GM11168 (cell line): ENCODE measurements around the gene CLOCK.

Source experiments
- in situ Hi-C: fragments of 300-500 bp; cut with MboI; formaldehyde crosslinking; loops from one replicate; pipeline ENCODE4 v1.12.0; 2022; ENCODE audit warnings: low sequenced_read_pairs; ENCODE audit not compliant: unreplicated experiment

Gene CLOCK

DNA sequence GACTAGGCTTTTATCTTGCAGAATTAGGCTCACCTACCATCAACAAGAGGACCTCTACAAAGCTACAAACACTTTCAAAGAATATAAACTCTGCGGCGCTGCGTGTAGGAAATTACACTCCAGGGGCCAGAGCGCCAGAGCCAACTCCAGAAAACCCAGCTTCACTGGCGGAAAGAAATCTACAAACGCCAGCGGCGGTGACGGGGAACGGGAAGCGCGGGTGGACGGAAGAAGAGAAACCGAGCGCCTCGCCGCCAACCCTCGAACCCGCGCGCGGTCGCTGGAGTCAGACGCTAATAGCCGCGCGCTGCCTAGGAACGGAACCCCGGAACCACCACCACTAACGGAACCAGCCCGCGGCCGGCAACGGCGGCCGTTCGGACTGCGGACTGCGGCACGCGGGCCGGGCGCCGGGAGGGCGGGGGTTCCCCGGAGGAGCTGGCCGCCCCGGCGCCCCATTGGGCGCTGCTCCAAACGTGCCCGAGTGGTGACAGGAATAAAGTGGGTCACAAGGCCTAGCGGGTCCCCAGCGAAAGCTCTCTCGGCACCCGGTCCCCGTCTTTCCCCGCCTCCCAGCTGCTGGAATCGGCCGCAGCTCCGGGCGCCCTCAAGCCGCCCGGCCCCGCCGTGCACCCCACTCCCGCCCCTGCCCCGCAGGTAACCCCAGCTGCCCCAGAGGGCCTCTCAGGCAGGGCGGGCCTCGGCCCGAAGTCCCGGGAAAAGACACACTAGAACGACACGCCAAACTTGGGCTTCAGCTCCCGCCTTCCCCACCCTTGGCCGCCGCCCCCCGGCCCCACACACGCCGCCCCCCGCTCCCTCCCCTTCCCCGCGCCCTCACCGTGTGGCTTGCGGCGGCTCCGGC, 836 bp downstream of the CLOCK start:
- in situ Hi-C loops, result no loop called here

DNA sequence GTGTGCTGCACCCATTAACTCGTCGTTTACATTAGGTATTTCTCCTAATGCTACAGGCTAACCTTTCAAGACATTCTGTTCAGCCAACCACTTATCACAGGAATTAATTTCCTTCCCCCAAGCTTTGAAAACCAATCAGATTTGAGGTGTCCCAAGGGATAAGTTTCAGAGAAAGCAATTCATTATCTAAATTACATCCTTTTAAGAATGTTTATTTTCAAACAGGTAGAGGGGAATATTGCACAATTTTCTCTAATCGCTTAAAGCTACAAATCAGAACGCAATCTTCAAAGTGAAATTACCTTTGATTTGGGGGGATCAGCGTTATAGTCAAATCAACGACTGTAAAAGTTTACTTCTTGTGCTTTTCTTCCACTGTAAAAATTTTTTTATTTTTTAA, 1.6 kb downstream of the CLOCK start:
- in situ Hi-C loops, result no loop called here

DNA sequence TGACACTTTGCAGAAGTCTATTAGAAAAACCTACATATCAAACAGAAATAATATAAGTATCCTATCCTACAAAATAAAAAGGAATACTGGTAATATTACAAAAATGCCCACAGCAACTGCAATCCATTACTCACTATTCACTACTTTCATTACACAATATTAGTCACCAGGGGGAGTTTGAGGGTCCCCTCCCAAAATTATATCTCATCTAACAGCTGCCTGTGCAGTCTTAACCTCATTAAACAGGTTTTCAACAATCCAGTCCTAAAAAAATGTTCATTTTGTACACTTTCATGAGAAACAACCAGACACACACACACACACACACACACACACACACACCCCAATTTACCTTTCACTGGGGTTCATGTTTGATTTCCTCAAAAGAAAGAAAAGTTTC, 2.9 kb downstream of the CLOCK start:
- in situ Hi-C loops, result no loop called here

DNA sequence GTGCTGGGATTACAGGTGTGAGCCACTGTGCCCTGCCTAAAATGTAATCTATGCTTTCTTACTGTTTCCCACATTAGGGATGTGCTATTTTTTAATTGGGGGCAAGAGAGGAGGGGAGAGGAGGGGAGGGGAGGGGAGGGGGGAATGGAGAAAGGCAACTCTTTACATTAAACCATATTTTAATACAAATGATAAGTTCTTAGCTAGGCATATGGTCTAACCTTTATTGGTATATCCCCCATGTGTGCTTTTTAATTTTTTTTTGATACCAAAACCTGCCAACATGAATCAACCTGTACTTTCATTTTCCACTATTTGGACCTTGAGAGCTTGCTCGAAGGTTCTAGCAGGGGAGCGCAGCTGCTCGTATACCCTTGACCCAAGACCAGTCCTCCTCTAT, 6.4 kb downstream of the CLOCK start:
- in situ Hi-C loops, result no loop called here

DNA sequence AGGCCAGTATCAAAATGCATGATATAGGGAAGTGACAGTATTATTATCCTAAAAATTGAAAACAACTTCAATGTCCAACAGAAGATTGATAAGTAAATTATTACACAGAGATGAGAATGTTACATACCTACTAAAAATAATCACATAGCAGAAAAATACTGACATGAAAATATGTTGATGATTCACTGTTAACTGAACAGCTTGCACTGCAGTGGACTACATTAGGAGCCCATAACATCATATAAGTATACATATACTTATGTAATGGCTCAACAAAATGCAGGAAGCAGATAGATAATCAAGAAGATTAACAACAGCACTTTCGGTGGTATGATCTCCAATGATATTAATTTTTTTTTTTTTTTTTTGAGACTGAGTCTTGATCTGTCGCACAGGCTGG, 7.1 kb downstream of the CLOCK start:
- in situ Hi-C loops, result no loop called here

DNA sequence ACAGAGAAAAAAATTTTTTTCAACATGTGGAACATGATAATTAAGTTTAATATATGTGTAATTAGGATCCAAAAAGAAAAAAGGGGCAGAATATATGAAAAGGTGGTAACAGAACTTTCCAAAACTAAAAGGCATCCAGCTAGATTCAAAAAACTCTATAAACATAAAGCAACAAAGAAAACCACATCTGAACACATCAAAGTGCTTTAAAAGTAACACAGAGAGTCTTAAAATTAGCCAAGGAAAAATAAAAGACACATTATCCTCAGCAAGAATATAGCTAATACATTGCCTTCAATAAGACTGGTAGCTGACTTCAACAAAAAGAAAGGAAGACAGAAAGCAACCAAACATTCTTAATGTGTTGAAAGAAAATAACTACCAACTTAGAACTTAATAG, 8.2 kb downstream of the CLOCK start:
- in situ Hi-C loops, result no loop called here

DNA sequence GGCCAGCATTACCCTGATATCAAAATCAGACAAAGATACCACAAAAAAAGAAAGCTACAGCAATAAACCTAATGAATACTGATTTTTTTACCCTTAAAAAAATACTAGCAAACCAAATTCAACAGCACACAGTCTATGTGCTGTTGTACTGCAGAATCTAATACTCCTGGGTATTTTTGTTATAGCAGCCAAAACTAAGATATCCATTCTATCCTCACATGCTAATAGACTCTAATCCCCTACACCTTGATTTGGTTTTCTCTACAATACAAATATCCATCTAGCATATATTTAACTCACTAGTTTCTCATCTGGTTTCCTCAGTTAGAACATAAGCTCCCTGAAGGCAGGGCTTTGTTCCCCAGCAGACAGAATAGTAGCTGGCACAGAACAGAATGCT, 12.4 kb downstream of the CLOCK start:
- in situ Hi-C loops, result no loop called here

DNA sequence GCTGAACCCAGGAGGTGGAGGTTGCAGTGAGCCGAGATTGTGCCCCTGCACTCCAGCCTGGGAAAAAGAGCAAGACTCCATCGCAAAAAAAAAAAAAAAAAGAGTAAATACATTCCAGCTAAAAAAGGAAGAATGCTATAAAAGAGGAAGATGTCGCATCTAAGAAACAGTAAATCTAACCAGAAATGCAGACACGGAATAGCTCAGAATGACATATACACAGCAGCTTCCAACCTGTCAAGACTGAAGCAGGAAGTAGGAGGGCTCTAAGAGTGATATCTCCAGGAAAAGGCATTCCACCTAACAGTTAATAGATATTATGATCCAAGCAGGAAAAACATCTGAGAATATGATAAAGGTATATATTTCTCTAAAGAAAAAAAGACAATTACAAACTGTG, 16.0 kb downstream of the CLOCK start:
- in situ Hi-C loops, result no loop called here

DNA sequence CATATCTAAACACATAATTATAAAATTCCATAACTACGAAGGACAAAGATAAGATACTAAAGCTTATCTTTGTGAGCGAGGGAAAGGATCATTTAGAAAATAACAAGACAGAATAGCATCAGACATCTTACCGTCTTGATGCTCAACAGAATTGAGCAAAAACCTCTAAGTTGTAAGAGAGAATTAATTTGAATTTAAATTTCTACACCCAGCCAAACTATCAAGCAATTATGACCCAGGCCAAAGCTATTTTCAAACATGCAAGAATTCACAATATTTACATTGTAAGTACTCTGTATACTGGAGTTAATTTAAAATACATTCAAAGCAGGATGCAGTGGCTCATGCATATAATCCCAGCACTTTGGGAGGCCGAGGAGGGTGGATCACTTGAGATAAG, 16.5 kb downstream of the CLOCK start:
- in situ Hi-C loops, result no loop called here

DNA sequence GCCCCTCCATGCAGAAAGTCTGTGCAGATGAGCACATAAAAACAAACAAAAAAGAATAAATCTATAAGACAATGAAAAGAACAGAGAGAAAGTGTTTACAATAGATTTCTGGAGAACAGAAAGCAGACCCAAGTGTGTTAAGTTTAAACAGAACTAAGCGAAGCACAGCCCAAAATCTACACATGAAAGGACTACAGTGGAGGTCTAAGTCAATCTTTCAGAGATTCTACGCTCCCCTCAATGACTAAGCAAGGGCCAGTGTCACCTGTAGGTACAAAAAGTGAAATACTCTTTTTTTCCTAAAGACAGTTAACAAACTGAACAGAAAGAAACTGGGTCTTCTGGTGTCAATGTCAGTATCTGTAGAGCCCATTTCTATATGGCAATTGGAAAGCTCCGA, 18.2 kb downstream of the CLOCK start:
- in situ Hi-C loops, result no loop called here

DNA sequence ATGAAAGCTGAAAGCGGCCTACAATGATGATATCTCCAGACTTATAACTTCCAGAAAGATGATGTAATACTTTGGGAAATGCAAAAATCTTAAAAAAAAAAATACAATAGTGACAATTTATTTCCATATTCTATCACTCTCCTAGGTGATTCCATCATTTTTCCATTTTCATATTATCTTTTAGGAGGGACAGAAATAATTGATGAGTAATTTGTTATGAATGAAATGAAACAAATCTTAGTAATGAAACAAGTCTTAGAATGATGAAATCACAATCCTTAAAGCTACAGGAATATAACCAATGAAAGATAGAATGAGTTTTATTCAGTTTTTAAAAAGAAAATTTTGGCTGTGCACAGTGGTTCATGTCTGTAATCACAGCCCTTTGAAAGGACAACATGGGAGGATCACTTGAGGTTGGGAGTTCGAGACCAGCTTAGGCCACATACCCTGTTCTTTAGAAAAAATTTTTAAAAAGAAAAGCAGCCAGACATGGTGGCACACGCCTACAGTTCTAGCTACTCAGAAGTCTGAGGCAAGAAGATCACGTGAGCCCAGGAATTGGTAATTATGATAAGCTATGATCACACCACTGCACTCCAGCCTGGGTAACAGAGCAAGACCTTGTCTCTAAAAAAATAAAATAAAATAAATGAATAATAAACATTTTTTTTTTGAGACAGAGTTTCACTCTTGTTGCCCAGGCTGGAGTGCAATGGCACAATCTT, 21.7 kb downstream of the CLOCK start:
- in situ Hi-C loops, result no loop called here

DNA sequence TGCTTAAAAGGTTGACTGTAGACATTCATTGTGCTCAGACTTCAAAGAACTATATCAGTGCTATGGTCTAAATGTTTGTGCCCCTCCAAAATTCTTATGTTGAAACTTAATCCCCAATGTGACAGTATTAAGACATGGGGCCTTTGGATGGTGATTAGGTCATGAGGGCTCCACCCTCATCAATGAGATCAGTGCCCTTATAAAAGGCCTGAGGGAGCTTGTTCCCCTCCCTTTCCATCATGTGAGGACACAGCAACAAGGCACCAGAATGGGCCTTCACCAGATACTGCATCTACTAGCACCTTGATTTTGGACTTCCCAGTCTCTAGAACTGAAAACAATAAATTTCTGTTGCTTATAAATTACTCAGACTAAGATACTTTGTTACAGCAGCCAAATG, 28.3 kb downstream of the CLOCK start:
- in situ Hi-C loops, result no loop called here

DNA sequence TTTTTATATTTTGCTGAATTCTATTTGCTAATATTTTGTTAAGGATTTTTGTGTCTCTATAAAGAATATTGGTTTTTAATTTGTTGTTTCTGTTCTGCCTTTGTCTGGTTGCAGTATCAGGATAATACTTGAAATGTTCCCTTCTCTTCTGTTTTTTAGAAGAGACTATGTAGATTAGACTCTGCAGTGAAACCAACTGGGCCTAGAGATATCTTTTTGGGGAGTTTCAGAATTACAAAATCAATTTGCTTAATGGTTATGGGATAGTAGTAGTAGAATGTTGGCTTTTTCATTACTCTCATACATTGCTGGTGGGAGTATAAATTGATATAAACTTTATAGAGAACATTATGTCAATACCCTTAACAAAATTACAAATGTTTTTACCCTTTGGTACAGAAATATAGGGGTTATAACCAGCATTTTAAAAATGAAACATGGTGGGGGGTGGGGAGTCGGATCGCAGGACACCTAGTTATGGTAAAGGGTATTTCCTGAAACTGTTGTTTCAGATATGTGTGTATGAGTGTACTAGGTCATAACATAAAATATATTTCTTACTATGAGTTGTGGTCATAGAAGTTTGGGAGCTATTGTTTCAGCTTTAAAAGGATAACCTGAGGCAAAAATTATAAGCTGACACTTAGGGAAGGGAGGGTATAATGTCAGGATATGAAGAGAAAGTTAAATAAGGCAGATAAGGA, 29.0 kb downstream of the CLOCK start:
- in situ Hi-C loops, result no loop called here

DNA sequence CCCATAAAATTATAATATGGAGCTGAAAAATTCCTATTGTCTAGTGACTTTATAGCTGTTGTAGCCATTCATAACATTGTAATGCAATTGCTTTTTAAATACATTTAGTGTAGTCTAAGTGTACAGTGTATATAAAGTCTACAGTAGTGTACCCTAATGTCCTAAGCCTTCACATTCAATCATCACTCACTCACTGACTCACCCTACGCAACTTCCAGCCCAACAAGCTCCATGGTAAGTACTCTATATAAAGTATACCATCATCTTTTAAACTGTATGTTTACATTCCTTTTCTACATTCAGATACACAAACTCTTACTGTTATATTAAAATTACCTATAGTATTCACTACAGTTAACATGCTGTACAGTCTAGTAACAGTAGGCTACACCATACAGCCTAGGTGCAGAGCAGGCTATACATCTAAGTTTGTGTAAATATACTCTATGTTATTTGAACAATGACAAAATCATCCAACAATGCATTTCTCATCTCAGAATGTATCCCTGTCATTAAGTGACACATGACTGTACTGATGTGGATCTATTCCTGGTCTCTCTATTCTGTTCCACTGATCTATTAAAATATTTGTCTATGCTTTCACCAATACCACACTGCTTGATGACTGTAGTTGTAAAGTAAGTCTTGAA, 33.7 kb downstream of the CLOCK start:
- in situ Hi-C loops, result no loop called here

DNA sequence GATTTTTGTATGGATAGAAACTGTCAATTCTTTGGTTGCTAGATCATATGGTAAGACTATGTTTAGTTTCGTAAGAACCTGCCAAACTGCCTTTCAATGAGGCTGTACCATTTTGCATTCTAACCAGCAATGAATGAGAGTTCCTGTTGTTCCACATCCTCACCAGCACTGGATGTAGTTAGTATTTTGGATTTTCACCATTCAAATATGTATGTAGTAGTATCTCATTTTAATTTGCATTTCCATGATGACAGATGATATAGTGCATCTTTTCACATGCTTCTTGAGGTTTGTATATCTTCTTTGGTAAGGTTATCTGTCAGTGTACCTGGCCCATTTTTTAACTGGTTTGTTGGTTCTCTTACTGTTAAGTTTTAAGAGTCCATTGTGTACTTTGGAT, 34.6 kb downstream of the CLOCK start:
- in situ Hi-C loops, result no loop called here

DNA sequence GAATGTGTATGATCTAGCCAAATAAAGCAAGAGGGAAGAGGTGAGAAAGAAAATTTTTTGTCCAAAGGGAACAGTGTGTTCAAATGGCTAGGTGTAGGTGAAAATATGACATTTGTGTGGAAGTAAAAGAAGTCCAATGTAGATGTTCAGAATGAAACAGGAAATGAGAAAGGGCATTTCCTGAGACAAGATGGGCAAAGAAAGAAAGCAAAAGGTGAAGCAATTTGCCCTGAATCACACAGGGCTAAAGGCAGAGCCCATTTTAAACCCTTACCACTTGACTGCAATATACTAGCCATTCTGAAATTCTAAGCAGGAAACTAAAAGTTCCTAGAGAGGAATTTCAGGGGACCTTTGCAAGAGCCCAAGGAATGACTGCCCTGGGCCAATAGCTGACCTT, 36.0 kb downstream of the CLOCK start:
- in situ Hi-C loops, result no loop called here

DNA sequence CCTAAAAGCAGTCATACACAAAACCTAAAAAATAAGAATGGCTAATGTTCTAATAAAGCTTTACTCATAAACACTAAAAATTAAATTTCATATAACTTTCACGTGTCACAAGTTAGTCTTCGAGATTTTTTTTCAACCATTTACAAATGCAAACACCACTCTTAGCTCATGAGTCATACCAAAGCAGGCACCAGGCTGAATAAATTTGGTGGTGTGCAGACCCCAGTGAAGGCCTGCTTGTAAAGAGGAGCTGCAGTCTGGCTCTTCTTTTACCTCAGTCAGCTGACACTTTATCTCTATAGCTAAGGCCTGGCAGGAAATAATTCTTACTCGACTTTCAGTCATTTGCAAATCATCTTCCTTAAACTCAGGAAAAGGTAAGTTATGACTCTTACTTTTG, 37.4 kb downstream of the CLOCK start:
- in situ Hi-C loops, result no loop called here

DNA sequence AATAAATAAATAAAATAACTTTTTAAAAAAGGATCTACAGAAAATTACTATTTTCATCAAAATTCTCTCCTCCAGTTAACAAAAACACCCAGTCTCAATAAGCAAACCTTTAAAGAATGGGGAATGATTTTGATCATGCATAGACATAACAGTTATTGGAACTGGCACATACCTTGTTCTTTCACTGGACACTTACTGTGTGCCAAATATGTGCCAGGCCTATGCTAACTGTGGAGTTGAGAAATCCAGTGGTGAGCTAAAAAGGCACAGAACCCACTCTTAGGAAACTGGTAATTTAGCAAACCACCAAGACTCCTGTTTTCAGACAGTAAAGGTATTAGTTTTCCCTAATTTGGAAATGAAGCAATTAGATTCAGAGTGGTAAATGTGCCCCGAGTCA, 39.1 kb downstream of the CLOCK start:
- in situ Hi-C loops, result no loop called here

DNA sequence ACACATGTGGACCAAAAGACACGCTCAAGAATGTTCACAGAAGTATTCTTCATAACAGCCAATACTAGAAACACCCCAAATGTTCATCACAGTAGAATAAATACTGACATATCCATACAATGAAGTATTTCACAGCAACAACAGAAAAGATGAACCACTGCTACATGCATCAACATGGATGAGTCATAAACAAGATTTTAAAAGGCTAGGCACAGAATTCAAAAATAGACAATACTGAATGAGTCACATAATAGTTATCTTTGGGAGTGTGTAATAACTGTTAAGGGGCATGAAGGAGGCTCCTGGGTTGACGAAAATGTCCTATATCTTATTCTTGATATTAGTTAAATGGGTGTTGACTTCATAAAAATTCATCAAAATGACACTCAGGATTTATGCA, 43.5 kb downstream of the CLOCK start:
- in situ Hi-C loops, result no loop called here

DNA sequence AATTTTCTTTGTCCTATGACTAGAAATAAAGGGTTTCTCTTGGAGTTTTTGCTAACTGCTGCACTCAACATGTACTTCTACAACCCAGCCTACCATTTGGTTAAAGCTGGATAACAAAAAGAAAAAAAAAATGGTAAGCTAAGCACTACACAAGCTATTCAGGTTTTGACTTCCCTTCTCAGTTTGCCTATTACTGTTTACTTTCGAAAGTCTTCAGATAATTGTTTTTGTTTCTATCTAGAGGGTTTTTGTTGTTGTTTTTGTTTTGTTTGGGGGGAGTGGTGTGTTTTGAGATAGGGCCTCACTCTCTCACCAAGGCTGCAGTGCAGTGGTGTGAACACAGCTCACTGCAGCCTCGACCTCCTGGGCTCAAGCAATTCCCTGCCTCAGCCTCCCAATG, 46.6 kb downstream of the CLOCK start:
- in situ Hi-C loops, result no loop called here

DNA sequence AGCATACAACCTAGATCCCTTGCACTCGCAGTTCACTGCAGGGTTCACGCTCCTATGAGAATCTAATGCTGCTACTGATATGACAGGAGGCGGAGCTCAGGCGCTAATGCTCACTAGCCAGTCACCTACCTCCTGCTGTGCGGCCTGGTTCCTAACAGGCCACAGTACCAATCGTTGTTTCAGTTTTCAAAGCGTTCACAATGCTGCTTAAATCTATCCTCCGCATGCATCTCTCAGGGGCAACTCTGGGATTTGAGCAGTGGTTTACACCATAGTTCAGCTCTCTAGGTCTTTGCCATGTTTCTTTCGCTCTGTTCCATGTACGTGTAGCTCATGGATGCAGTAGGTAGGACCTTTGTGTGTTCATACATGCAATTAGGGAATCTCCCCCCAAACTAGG, 47.2 kb downstream of the CLOCK start:
- in situ Hi-C loops, result no loop called here
